OCI-LY3 (cell line): Measurements from ENCODE around the gene UPF1.

Experiments
- H2AFZ ChIP-seq: fragments of 200-600, 300-600 bp; shearing (Covaris generic); 2 replicates; pipeline ENCODE4 v1.6.0; 2014; ENCODE audit warnings: antibody characterized with exemption, low read depth, low read length
- H3K27ac ChIP-seq: fragments of 200-600, 300-600 bp; sonication (generic); 2 replicates; pipeline ENCODE4 v1.5.1; 2014; ENCODE audit warnings: mild to moderate bottlenecking, low read length, moderate library complexity, mixed read lengths
- H3K27me3 ChIP-seq: fragments of 200-600, 300-600 bp; sonication (generic); 2 replicates; pipeline ENCODE4 v1.6.1; 2014; ENCODE audit warnings: low read depth, low read length, mixed read lengths
- H3K36me3 ChIP-seq: fragments of 200-600, 300-600 bp; sonication (generic); replicated peaks from 2 replicates; pipeline ENCODE3; 2014; ENCODE audit warnings: low read depth, low read length, mixed read lengths
- H3K4me1 ChIP-seq: fragments of 300-600, 200-600 bp; sonication (generic); 2 replicates; pipeline ENCODE4 v1.6.1; 2014; ENCODE audit warnings: low read length, mixed read lengths
- H3K4me2 ChIP-seq: fragments of 200-600, 300-600 bp; sonication (generic); 2 replicates; pipeline ENCODE4 v1.6.1; 2014; ENCODE audit warnings: low read length, mixed read lengths
- H3K4me3 ChIP-seq: fragments of 300-600, 200-600 bp; sonication (generic); 2 replicates; pipeline ENCODE4 v1.5.1; 2014; ENCODE audit warnings: antibody characterized with exemption, mild to moderate bottlenecking, low read length, moderate library complexity
- H3K79me2 ChIP-seq: fragments of 300-600, 200-600 bp; shearing (Covaris generic); 2 replicates; pipeline ENCODE4 v1.6.1; 2014; ENCODE audit warnings: mild to moderate bottlenecking, low read length, mixed read lengths
- H3K9ac ChIP-seq: fragments of 300-600, 200-600 bp; shearing (Covaris generic); 2 replicates; pipeline ENCODE4 v1.6.0; 2014; ENCODE audit warnings: mild to moderate bottlenecking, low read length, moderate library complexity
- H3K9me3 ChIP-seq: fragments of 200-600, 300-600 bp; shearing (Covaris generic); 2 replicates; pipeline ENCODE4 v1.6.1; 2014; ENCODE audit warnings: low read length, mixed read lengths; ENCODE audit not compliant: insufficient read depth
- H4K20me1 ChIP-seq: fragments of 200-600, 300-600 bp; sonication (generic); 2 replicates; pipeline ENCODE4 v1.6.1; 2016; ENCODE audit warnings: low read length, mixed read lengths; ENCODE audit not compliant: insufficient read depth
- CTCF ChIP-seq: fragments of 200-600, 300-600 bp; sonication (generic); IDR thresholded peaks from 2 replicates; pipeline ENCODE4 v1.5.1; 2014; ENCODE audit warnings: antibody characterized with exemption, low read length, low read depth
- EZH2phosphoT487 ChIP-seq: fragments of 200-600 bp; shearing (Covaris generic); IDR thresholded peaks from 2 replicates; pipeline ENCODE4 v1.6.1; 2018; ENCODE audit warnings: antibody characterized with exemption, mixed run types, low read depth

The UPF1 gene

GRCh38 chr19:18897094-18898029, 65.6 kb downstream of the UPF1 start:
- Histone ChIP-seq H3K27me3 (no peaks in the 10 kb centered on the region), H3K4me1 (no peaks in the 10 kb centered on the region), H3K27ac (no peak overlapping the region), H3K4me2 (no peak overlapping the region), H3K9ac (no peak overlapping the region), H3K36me3 (peaks cover 18% of the 10 kb centered on the region), H3K4me3 (no peak overlapping the region), H3K79me2 (no peaks in the 10 kb centered on the region), H2AFZ (no peak overlapping the region), H3K9me3 (no peaks in the 10 kb centered on the region), H4K20me1 (no peaks in the 10 kb centered on the region)
- TF ChIP-seq EZH2phosphoT487 (no peak), CTCF (no peak)

DNA sequence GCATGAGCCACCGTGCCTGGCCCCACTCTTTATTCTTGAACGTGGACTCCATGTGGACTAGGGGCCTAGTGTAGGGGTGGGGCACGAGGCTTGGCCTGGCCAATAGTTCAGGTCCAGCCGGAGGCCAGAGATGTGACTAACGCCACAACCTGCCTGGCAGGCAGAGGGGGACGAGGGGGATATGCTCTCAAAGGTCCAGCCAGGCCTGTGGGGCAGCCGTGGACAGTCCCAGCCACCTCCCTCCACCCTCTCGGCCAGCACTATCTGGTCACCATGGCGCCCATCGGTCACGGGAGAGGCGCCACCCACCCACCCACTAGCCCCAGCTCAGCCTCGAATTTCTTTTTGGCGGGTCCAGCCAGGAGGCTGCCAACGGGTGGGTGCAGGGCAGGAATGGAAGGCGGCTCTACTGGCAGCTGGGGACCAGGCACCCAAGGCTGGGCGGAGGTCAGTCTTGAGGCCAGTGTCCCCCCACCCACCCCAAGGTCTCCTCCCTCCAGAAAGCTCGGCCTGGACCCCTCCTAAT, 66.4 kb downstream of the UPF1 start:
- no peaks in the 10 kb centered on the region for H3K4me1 ChIP-seq
- no peak overlapping the region for H3K4me3 ChIP-seq
- H3K27me3 ChIP-seq = no peaks in the 10 kb centered on the region
- no peak overlapping the region for H2AFZ ChIP-seq
- H3K4me2 ChIP-seq = no peak overlapping the region
- TF ChIP-seq EZH2phosphoT487 (no peak), CTCF (no peak)
- no peak overlapping the region for H3K9ac ChIP-seq
- peaks cover 18% of the 10 kb centered on the region for H3K36me3 ChIP-seq
- H4K20me1 ChIP-seq = no peaks in the 10 kb centered on the region; the same call in 1 of the 2 replicates
- H3K9me3 ChIP-seq = no peaks in the 10 kb centered on the region
- H3K27ac ChIP-seq = no peak overlapping the region
- no peaks in the 10 kb centered on the region for H3K79me2 ChIP-seq

GRCh38 chr19:18898607-18899408, 67.0 kb downstream of the UPF1 start:
- no peak overlapping the region for H3K9ac ChIP-seq
- H3K4me3 ChIP-seq = no peak overlapping the region
- H3K27me3 ChIP-seq = no peaks in the 10 kb centered on the region
- H3K9me3 ChIP-seq = no peaks in the 10 kb centered on the region
- no peak overlapping the region for H3K27ac ChIP-seq
- H3K36me3 ChIP-seq = peaks cover 18% of the 10 kb centered on the region
- TF ChIP-seq CTCF = no peak
- TF ChIP-seq EZH2phosphoT487 = no peak
- H4K20me1 ChIP-seq = no peaks in the 10 kb centered on the region; the same call in 1 of the 2 replicates
- H3K4me2 ChIP-seq = no peak overlapping the region
- no peaks in the 10 kb centered on the region for H3K79me2 ChIP-seq
- no peaks in the 10 kb centered on the region for H3K4me1 ChIP-seq
- no peak overlapping the region for H2AFZ ChIP-seq
